Smooth muscle cell (in vitro differentiated cells): ENCODE data around the gene FBXW9. TPM values are rescaled to one million over a fixed set of nuclear protein-coding genes. Genes with fewer than 3 reads are reported as not detected.
A peak's percentile ranks its signal among the peaks of the same experiment; 100 is the strongest.

Experiments
- DNase-seq: peaks from one replicate; lab custom pipeline; 2025; ENCODE audit not compliant: unreplicated experiment; lab: John Stamatoyannopoulos, UW
- H2AFZ ChIP-seq: fragments of 200-600 bp; sonication (generic); 2 replicates; pipeline ENCODE4 v1.6.0; 2016; ENCODE audit warnings: antibody characterized with exemption, low read depth, mild to moderate bottlenecking
- H3F3A ChIP-seq: fragments of 200-600 bp; sonication (generic); 2 replicates; pipeline ENCODE4 v1.6.0; 2017; ENCODE audit warnings: antibody characterized with exemption, low read depth
- H3K27ac ChIP-seq: fragments of 200-600 bp; sonication (generic); 2 replicates; pipeline ENCODE4 v1.5.1; 2016; ENCODE audit warnings: low read depth, mild to moderate bottlenecking
- H3K27me3 ChIP-seq: fragments of 200-600 bp; sonication (generic); 2 replicates; pipeline ENCODE4 v1.6.1; 2016; ENCODE audit warnings: low read depth, mild to moderate bottlenecking
- H3K36me3 ChIP-seq: fragments of 200-600 bp; sonication (generic); 2 replicates; pipeline ENCODE4 v1.5.1; 2016; ENCODE audit warnings: low read depth
- H3K4me1 ChIP-seq: fragments of 200-600 bp; sonication (generic); 2 replicates; pipeline ENCODE4 v1.5.1; 2016; ENCODE audit warnings: low read depth
- H3K4me2 ChIP-seq: fragments of 200-600 bp; sonication (generic); 2 replicates; pipeline ENCODE4 v1.6.0; 2016; ENCODE audit warnings: mild to moderate bottlenecking
- H3K4me3 ChIP-seq: fragments of 200-600 bp; sonication (generic); 2 replicates; pipeline ENCODE4 v1.5.1; 2016; ENCODE audit warnings: mild to moderate bottlenecking
- H3K79me2 ChIP-seq: fragments of 200-600 bp; sonication (generic); 2 replicates; pipeline ENCODE4 v1.6.0; 2016; ENCODE audit warnings: low read depth, mild to moderate bottlenecking
- H3K9ac ChIP-seq: fragments of 200-600 bp; sonication (generic); 2 replicates; pipeline ENCODE4 v1.6.0; 2016; ENCODE audit warnings: low read depth
- H3K9me3 ChIP-seq: fragments of 200-600 bp; sonication (generic); replicated peaks from 2 replicates; pipeline ENCODE4 v1.5.1; 2016; ENCODE audit warnings: low read depth
- H4K20me1 ChIP-seq: fragments of 200-600 bp; sonication (generic); 2 replicates; pipeline ENCODE4 v1.6.0; 2016; ENCODE audit warnings: low read depth
- WGBS: methylation state at CpG from one replicate; pipeline ENCODE4 v1.1.7; 2016; ENCODE audit warnings: low lambda C conversion rate; 5-methylcytosine and 5-hydroxymethylcytosine counted together
- polyA plus RNA-seq: library from polyadenylated mRNA; unstranded; fragments of >200 nt; fragmentation: Nextera tagmentation; extraction: Ambion mirVana; gene quantifications from 2 replicates; pipeline ENCODE4 v1.2.1, GENCODE V29; 2016
- total RNA-seq: library from RNA; depleted of rRNA; stranded (reverse); fragments of >200 nt; gene quantifications from 2 replicates; pipeline ENCODE4 v1.2.3, GENCODE V29; 2014
- TF ChIP-seq, protein P1 (sequence below): fragments of 200-600 bp; sonication (generic); IDR thresholded peaks from 2 replicates; pipeline ENCODE4 v1.5.1; 2017; ENCODE audit warnings: borderline replicate concordance, mild to moderate bottlenecking, antibody characterized with exemption; ENCODE audit not compliant: insufficient read depth, poor library complexity, severe bottlenecking

FBXW9 gene
- total and polyA plus RNA-seq, 2 experiments from 2014 or later, result 9.1 to 17.3 TPM

DNA sequence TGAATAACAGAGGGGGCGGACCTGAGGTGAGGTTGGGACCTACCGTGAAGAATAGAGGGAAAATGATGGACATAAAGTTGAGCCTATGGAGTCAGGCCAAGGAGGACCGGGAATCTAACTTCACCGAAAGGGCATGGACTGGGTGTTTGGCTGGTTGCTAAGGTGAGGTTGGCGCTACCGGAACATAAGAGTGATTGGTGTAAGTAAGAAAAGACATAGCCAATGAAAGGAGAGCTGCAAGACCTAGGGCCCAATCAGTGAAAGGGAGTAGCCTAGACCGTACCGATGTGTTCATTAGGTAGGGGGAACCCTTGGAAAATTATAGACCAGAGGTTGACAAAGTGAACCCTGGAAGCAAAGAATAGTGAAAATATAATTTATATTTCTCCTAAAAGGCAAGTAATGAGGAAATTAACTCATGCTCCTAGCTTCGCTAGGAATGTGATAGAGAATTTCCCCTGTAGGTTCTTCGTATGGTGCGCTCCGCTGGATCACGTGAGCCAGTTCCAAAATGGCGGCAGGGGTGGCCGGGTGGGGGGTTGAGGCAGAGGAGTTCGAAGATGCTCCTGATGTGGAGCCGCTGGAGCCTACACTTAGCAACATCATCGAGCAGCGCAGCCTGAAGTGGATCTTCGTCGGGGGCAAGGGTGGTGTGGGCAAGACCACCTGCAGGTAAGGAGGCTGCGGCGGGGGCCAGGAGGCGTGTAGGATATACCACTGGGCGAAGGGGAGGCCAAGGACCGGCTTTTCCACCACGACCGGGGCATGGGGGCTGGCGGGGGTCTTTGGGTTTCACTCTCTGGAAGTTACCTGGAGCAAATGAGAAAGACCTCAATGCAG, 40.8 kb upstream of the FBXW9 start, which contains the start of gene GET3:
Gene GET3 (plus strand): TSS at position 503 of the 840 bp plus-strand sequence. CDS start 9 bp downstream, at position 512.
- Histone ChIP-seq H3K4me2 (peak within 1 kb of the TSS; percentile 87), H3K79me2 (peaks cover 37% of the 10 kb centered on the region), H3K27ac (peak within 1 kb of the TSS; percentile 99), H3K4me3 (peak within 1 kb of the TSS; percentile 76), H3K36me3 (no peaks in the 10 kb centered on the region), H4K20me1 (peaks cover 19% of the 10 kb centered on the region), H3K27me3 (no peaks in the 10 kb centered on the region), H3K4me1 (peaks cover 15% of the 10 kb centered on the region), H3F3A (peaks cover 11% of the 10 kb centered on the region), H2AFZ (peak within 1 kb of the TSS; percentile 89), H3K9ac (peak within 1 kb of the TSS; percentile 99), H3K9me3 (no peaks in the 10 kb centered on the region)
- peak; percentile 56 for DNase-seq
- TF ChIP-seq, protein P1, sequence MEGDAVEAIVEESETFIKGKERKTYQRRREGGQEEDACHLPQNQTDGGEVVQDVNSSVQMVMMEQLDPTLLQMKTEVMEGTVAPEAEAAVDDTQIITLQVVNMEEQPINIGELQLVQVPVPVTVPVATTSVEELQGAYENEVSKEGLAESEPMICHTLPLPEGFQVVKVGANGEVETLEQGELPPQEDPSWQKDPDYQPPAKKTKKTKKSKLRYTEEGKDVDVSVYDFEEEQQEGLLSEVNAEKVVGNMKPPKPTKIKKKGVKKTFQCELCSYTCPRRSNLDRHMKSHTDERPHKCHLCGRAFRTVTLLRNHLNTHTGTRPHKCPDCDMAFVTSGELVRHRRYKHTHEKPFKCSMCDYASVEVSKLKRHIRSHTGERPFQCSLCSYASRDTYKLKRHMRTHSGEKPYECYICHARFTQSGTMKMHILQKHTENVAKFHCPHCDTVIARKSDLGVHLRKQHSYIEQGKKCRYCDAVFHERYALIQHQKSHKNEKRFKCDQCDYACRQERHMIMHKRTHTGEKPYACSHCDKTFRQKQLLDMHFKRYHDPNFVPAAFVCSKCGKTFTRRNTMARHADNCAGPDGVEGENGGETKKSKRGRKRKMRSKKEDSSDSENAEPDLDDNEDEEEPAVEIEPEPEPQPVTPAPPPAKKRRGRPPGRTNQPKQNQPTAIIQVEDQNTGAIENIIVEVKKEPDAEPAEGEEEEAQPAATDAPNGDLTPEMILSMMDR, result no peak
- 1% methylated on average over 29 of the region's 29 CpGs for WGBS

DNA sequence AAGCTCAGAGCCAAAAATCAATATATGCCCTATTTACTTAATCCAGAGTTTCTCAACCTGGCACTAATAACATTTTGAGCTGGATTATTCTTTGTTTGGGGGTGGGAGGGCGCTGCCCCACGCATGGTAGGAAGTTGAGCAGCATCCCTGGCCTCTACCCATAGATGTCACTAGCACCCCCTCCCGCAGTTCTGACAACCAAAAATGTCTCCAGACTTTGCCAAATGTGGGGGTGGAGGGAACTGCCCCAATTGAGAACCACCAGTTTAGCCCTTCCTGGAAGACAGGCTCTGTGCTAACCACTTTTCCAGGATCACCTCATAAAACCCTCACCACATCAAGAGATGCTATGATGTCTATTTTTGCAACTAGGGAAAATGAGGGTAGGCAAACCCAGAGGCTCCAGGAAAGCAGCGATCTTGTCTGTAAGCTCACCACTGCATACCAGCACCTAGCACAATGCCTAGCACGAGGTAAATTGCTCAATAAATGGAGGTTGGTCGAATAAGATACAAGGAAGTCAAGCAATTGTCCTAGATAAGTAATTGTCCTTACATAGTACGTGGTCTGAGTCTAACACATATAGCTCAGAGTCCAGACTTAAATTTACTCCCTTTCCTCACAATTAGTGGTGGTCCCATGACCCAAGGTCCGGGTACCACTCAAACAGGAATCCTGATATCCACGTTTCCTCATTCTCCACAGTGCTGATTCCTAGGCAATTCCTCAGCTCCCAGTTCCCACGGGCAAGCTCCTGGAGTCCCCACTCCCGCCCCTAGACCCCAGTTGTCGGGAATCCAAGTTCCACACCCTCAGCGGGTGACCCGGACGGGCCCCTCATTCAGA, 37.2 kb upstream of the FBXW9 start:
- Histone ChIP-seq H2AFZ (peak overlapping the region; percentile 70), H3K9ac (peak overlapping the region; percentile 98), H3K36me3 (no peaks in the 10 kb centered on the region), H3K4me1 (peaks cover 16% of the 10 kb centered on the region), H4K20me1 (peaks cover 44% of the 10 kb centered on the region), H3K27ac (peak overlapping the region; percentile 89), H3K79me2 (peaks cover 60% of the 10 kb centered on the region), H3K27me3 (no peaks in the 10 kb centered on the region), H3K9me3 (no peaks in the 10 kb centered on the region), H3K4me3 (peak overlapping the region; percentile 92), H3F3A (peaks cover 11% of the 10 kb centered on the region), H3K4me2 (peak overlapping the region; percentile 98)
- 2% methylated on average over 15 of the region's 15 CpGs for WGBS
- TF ChIP-seq, protein P1, result peak; percentile 15
- DNase-seq, result no peak

DNA sequence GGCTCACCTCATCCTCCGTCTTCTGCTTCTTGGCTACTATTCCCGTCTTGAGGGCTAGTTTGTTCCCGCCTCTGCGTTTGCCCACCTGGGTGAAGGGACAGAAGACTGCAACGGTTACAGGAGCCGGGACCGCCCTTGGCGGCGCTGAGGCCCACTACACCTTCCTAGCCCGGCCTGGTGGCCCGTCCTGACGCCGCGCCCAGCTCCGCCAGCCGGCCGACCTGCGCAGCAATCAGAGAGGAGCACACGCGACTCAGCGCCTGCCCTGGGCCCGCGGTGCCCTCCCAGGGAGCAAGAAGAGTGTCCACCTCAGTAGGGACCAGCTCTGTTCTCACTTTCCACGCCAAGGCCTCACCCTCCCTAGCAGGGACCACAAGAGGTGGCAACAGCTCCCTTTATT, 34.9 kb upstream of the FBXW9 start:
- H3K4me3 ChIP-seq, result no peak overlapping the region
- H3K9ac ChIP-seq, result no peak overlapping the region
- H3K36me3 ChIP-seq, result no peaks in the 10 kb centered on the region
- H4K20me1 ChIP-seq, result peaks cover 44% of the 10 kb centered on the region
- peaks cover 11% of the 10 kb centered on the region for H3K4me1 ChIP-seq
- no peaks in the 10 kb centered on the region for H3K9me3 ChIP-seq
- TF ChIP-seq, protein P1, result no peak
- H2AFZ ChIP-seq, result no peak overlapping the region
- DNase-seq, result no peak
- 97% methylated on average over 24 of the region's 24 CpGs for WGBS
- H3K79me2 ChIP-seq, result peaks cover 47% of the 10 kb centered on the region
- H3K27ac ChIP-seq, result no peak overlapping the region
- H3F3A ChIP-seq, result peaks cover 11% of the 10 kb centered on the region
- no peak overlapping the region for H3K4me2 ChIP-seq
- no peaks in the 10 kb centered on the region for H3K27me3 ChIP-seq
